Rectal smooth muscle tissue (tissue), 1 donor: ENCODE data around the gene SGK2.

Experiments used
- H3K27ac ChIP-seq: one replicate; pipeline ENCODE4 v1.7.0; 2013; ENCODE audit warnings: low read depth, low read length, inconsistent platforms
- H3K27me3 ChIP-seq: one replicate; pipeline ENCODE4 v1.7.0; 2013; ENCODE audit warnings: low read length; ENCODE audit not compliant: control insufficient read depth, insufficient read depth
- H3K36me3 ChIP-seq: one replicate; pipeline ENCODE4 v1.7.0; 2013; ENCODE audit warnings: low read length; ENCODE audit not compliant: control insufficient read depth, insufficient read depth
- H3K4me1 ChIP-seq: one replicate; pipeline ENCODE4 v1.7.0; 2013; ENCODE audit warnings: low read length; ENCODE audit not compliant: control insufficient read depth, insufficient read depth
- H3K4me3 ChIP-seq: one replicate; pipeline ENCODE4 v1.7.0; 2013; ENCODE audit warnings: low read length
- H3K9ac ChIP-seq: one replicate; pipeline ENCODE4 v1.7.0; 2013; ENCODE audit warnings: low read length

The SGK2 gene

GRCh38 chr20:43558412-43559146 lies at the start of gene SGK2:
SGK2 (plus strand) TSS chr20:43559027; CDS start chr20:43566496, 7,469 bp downstream.
- Histone ChIP-seq H3K27ac (no peak within 1 kb of the TSS), H3K27me3 (no peaks in the 10 kb centered on the region), H3K9ac (no peak within 1 kb of the TSS), H3K4me1 (no peaks in the 10 kb centered on the region), H3K4me3 (peak within 1 kb of the TSS; percentile 37), H3K36me3 (no peaks in the 10 kb centered on the region)

- Histone ChIP-seq H3K36me3 (no peaks in the 10 kb centered on the region), H3K27me3 (no peaks in the 10 kb centered on the region), H3K27ac (no peak overlapping the region), H3K4me3 (no peak overlapping the region), H3K9ac (no peak overlapping the region), H3K4me1 (no peaks in the 10 kb centered on the region)
Observed at GRCh38 chr20:43511879-43512278, 46.9 kb upstream of the SGK2 start.

DNA sequence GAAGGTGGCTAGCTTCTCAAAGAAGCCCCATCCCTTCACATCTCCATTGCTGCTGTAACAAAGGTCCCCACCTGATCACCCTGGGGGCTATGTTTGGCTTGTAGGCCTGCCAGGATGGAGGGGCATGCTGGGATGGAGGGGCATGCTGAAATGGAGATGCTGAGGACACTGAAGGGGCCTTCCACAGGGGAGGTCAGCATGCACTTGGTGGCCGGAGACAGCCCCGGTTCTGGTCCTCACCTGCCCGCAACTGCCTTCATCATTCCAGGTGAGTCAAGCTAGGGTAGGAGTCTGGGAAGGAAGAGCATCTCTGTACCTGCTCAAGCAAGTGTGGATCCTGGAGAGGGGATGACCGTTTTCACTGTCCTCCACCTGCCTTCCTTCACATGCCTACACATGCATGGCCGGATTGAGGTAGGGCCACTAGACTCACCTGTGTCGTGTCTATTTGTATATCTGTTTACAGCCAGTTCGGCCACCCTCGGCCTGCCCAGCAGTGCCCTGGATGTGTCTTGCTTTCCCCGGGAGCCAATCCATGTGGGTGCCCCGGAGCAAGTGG lies 45.4 kb upstream of the SGK2 start:
- Histone ChIP-seq H3K9ac (no peak overlapping the region), H3K27ac (peak overlapping the region; percentile 68), H3K4me3 (peak overlapping the region; percentile 69), H3K27me3 (no peaks in the 10 kb centered on the region), H3K36me3 (no peaks in the 10 kb centered on the region), H3K4me1 (no peaks in the 10 kb centered on the region)

DNA sequence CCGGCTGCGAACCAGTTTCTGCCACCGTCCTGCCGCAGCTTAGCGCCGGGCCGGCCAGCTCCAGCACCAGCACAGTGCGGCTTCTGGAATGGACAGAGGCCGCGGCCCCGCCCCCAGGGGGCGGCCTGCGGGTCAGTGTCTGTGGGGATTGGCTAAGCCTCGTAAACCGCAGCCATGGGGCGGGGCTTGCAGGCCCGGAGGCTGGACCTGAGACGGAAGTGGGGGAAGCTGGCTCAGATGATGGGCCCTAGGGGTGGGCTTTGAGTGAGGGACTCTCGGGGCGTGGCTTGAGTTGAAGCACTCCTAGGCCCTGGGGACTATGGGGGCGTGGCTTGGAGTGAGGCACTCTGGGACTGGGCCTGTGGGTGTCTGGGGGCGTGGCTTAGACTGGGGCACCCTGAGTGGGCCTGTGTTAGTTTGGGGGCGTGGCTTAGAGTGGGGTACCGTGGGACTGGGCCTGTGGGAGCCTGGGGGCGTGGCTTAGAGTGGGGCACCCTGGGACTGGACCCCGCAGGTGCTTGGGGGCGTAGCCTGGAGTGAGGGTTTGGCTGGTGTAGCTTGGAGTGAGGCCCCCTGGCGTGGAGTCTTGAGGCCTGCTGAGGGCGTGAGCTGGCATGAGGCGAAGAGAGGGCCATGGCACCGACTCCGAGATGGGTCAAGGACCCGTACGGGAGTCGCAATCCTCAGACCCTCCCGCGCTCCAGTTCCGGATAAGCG lies 44.7 kb upstream of the SGK2 start:
- Histone ChIP-seq H3K27me3 (no peaks in the 10 kb centered on the region), H3K4me1 (no peaks in the 10 kb centered on the region), H3K9ac (no peak overlapping the region), H3K4me3 (peak overlapping the region; percentile 75), H3K27ac (peak overlapping the region; percentile 68), H3K36me3 (no peaks in the 10 kb centered on the region)

- Histone ChIP-seq H3K9ac (no peak overlapping the region), H3K27me3 (no peaks in the 10 kb centered on the region), H3K27ac (peak overlapping the region; percentile 43), H3K36me3 (no peaks in the 10 kb centered on the region), H3K4me3 (peak overlapping the region; percentile 75), H3K4me1 (no peaks in the 10 kb centered on the region)
Observed at GRCh38 chr20:43514648-43514999, 44.2 kb upstream of the SGK2 start.

DNA sequence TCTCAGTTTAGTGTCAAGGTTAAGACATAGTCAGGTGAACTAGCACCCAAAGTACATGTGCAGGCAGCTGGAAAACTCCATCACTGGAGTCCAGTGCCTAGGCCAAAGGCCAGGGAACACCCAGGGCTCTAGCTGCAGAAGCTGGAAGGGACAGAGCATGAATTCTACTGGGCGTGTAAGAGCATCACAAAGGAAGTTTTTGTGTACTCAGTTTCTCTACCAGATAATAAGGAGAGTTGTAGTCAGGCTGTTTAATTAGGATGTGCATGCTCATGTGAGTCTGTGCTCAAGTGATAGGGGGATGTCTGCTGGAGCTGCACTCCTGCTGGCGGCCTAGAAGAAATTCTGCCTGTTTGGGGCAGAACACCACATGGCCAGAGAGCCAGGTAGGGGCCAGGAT lies 43.2 kb upstream of the SGK2 start:
- Histone ChIP-seq H3K27me3 (no peaks in the 10 kb centered on the region), H3K4me3 (no peak overlapping the region), H3K4me1 (no peaks in the 10 kb centered on the region), H3K9ac (no peak overlapping the region), H3K27ac (no peak overlapping the region), H3K36me3 (no peaks in the 10 kb centered on the region)

- Histone ChIP-seq H3K4me1 (no peaks in the 10 kb centered on the region), H3K27ac (no peak overlapping the region), H3K9ac (no peak overlapping the region), H3K4me3 (no peak overlapping the region), H3K36me3 (no peaks in the 10 kb centered on the region), H3K27me3 (no peaks in the 10 kb centered on the region)
Observed at GRCh38 chr20:43516251-43516824, 42.5 kb upstream of the SGK2 start.

DNA sequence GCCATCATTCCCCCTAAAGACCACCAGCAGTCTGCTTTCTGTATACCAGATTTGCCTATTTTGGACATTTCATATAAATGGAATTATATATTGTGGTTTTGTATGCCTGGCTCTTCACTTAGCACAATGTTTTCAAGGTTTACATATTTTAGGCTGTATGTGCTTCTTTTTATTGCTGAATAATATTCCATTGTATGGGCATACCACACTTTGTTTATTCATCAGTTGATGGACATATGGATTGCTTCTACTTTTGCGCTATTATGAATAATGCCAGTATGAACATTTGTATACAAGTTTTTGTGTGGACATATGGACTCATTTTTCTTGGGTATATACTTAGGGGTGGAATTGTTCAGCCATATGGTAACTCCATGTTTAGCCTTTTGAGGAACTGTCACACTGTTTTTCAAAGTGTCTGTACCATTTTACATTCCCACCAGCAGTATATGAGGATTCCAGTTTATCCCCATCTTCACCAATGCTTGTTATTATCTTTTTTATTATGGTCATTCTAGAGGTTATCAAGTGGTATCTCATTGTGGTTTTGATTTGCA lies 38.7 kb upstream of the SGK2 start:
- Histone ChIP-seq H3K27ac (no peak overlapping the region), H3K9ac (no peak overlapping the region), H3K36me3 (no peaks in the 10 kb centered on the region), H3K4me1 (no peaks in the 10 kb centered on the region), H3K27me3 (no peaks in the 10 kb centered on the region), H3K4me3 (no peak overlapping the region)

- Histone ChIP-seq H3K9ac (no peak overlapping the region), H3K36me3 (no peaks in the 10 kb centered on the region), H3K4me3 (no peak overlapping the region), H3K4me1 (no peaks in the 10 kb centered on the region), H3K27me3 (no peaks in the 10 kb centered on the region), H3K27ac (no peak overlapping the region)
Observed at GRCh38 chr20:43525021-43525420, 33.8 kb upstream of the SGK2 start.

DNA sequence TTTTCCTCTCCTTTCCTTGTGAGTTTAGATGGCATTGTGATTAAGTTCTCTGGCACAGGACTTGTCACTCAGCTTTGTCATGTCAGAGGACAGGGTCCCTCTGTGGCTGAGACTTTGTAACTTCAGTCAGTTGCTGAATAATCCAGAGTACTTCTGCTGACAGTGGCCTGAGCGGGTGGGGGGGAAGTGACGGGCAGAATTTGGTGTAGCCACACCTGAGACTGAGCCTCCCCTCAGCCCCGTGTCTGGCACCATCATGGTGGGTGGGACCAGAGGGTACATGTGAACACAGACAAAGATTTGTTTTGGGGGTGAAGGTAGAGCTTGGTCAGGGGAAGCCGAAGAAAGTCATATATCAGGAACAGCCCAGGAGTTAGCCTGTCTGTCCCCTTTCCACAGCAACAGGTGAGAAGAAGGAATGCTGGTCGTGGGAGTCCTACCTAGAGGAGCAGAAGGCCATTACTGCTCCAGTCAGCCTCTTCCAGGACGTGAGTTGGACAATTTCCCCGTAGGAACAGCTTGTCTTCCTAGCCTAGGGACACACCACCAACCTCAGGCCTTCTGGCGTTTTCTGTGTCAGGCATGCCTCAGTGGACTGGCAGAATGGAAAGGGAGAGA lies 30.5 kb upstream of the SGK2 start:
- Histone ChIP-seq H3K4me1 (no peaks in the 10 kb centered on the region), H3K9ac (no peak overlapping the region), H3K27me3 (no peaks in the 10 kb centered on the region), H3K36me3 (no peaks in the 10 kb centered on the region), H3K27ac (no peak overlapping the region), H3K4me3 (no peak overlapping the region)

GRCh38 chr20:43529051-43529450 lies 29.8 kb upstream of the SGK2 start:
- Histone ChIP-seq H3K27me3 (no peaks in the 10 kb centered on the region), H3K9ac (no peak overlapping the region), H3K4me3 (no peak overlapping the region)

More at GRCh38 chr20:43529051-43529450, 29.8 kb upstream of the SGK2 start:
- Histone ChIP-seq H3K27ac (no peak overlapping the region), H3K4me1 (no peaks in the 10 kb centered on the region), H3K36me3 (peaks cover 3% of the 10 kb centered on the region)
